Activated CD4-positive, alpha-beta memory T cell treated with anti-CD3 and anti-CD28 coated beads for 36 hours (primary cell): Measurements from ENCODE around the gene MPHOSPH10. TPM values are rescaled to one million over a fixed set of nuclear protein-coding genes. Genes with fewer than 3 reads are reported as not detected.
"Not testable (repeated sequence)": the region's sequence is repeated elsewhere in the genome, so short reads cannot be mapped to it uniquely, and the experiment has no call there.

Experiments used
- CTCF ChIA-PET: fragments of 350-600 bp; sonication (Branson Sonifier 250); formaldehyde crosslinking; loops from one replicate; lab custom pipeline; 2021; ENCODE audit warnings: antibody characterized with exemption, inconsistent platforms; lab: Charles Lee
- POLR2A ChIA-PET: fragments of 350-600 bp; sonication (Branson Sonifier 250); formaldehyde crosslinking; loops from one replicate; lab custom pipeline; 2021; ENCODE audit warnings: antibody characterized with exemption; lab: Charles Lee
- DNase-seq: peaks from one replicate; pipeline ENCODE4 v3.0.0-alpha.2; 2020
- H3K27ac Mint-ChIP-seq: one replicate; pipeline ENCODE4 v1.8.0; 2021; ENCODE audit warnings: mixed read lengths
- H3K27me3 Mint-ChIP-seq: one replicate; pipeline ENCODE4 v1.8.0; 2021; ENCODE audit warnings: mixed read lengths
- H3K36me3 Mint-ChIP-seq: one replicate; pipeline ENCODE4 v1.8.0; 2021; ENCODE audit warnings: mixed read lengths
- H3K4me1 Mint-ChIP-seq: one replicate; pipeline ENCODE4 v1.8.0; 2021; ENCODE audit warnings: low read depth, mixed read lengths
- H3K4me3 Mint-ChIP-seq: one replicate; pipeline ENCODE4 v1.8.0; 2021; ENCODE audit warnings: mild to moderate bottlenecking, mixed read lengths
- H3K9me3 Mint-ChIP-seq: one replicate; pipeline ENCODE4 v1.8.0; 2021; ENCODE audit warnings: mixed read lengths
- intact Hi-C: fragments of 100-400 bp; cut with micrococcal nuclease; formaldehyde crosslinking; loops from one replicate; pipeline ENCODE4 v1.15.1; 2023
- total RNA-seq, 2 experiments: library from RNA; stranded (reverse); gene quantifications; one replicate each; pipeline ENCODE4 v1.2.3, GENCODE V29; 2021

Gene MPHOSPH10, protein sequence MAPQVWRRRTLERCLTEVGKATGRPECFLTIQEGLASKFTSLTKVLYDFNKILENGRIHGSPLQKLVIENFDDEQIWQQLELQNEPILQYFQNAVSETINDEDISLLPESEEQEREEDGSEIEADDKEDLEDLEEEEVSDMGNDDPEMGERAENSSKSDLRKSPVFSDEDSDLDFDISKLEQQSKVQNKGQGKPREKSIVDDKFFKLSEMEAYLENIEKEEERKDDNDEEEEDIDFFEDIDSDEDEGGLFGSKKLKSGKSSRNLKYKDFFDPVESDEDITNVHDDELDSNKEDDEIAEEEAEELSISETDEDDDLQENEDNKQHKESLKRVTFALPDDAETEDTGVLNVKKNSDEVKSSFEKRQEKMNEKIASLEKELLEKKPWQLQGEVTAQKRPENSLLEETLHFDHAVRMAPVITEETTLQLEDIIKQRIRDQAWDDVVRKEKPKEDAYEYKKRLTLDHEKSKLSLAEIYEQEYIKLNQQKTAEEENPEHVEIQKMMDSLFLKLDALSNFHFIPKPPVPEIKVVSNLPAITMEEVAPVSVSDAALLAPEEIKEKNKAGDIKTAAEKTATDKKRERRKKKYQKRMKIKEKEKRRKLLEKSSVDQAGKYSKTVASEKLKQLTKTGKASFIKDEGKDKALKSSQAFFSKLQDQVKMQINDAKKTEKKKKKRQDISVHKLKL
- total RNA-seq: 10 to 100 TPM; 37.1 to 38.5 TPM

DNA sequence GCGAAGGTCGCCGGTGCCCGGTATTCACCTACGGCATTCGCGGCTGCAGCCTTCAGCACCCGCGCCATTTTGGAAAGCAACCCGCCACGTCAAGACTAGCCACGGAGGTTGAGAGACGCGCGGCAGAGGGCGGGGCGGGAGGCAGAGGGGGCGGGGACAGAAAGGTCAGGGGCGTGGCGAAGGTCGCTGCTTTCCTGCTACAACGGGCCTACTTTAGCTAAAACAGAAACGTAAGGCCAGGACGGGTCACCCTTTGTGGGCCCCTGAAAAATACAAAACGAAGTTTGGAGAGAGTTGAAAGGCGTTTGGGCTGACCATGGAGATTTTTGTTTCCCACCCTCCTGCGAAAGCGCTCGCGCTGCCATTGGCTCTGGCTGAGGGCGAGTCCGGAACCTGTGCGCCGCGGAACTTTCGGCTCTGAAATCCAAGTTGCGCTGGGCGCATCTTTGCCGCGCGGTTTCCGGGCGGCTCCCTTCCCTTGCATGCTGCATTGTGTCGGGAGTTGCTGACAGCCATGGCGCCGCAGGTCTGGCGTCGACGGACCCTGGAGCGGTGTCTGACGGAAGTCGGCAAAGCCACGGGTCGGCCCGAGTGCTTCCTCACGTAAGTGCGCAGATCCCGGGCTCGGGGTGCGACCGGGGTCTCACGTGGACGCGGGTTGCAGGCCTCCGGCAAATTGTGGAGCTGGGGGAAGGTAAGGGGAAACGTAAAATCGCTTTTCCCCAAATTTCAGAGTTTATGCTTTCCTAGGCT, at the start of gene MPHOSPH10, which contains the start of gene MCEE:
TSS of gene MPHOSPH10 (plus strand) at position 483 of the 753 bp plus-strand sequence. CDS start at position 515, 32 bp downstream.
TSS of gene MCEE (minus strand) at position 78 of the 753 bp plus-strand sequence. CDS start at position 68, 10 bp downstream.
- H3K27ac Mint-ChIP-seq: no peak within 1 kb of the TSS
- peaks cover 8% of the 10 kb centered on the region for H3K36me3 Mint-ChIP-seq
- POLR2A ChIA-PET: interaction anchor here (0.7 to 2.6 kb wide), 8 partner anchors 9 to 97 kb away, joined by 3 to 20 read pairs (median 4); partner anchors contain the start of genes NAGK and PAIP2B
- intact Hi-C loops: loop anchor here (1.0 kb wide), 3 partner anchors 30 to 97 kb away; partner anchors contain the start of genes NAGK and PAIP2B
- H3K9me3 Mint-ChIP-seq: no peaks in the 10 kb centered on the region
- CTCF ChIA-PET: interaction anchor here (0.9 to 4.1 kb wide), 6 partner anchors 14 to 146 kb away, joined by 3 to 28 read pairs (median 3); partner anchors contain the start of gene NAGK
- H3K4me1 Mint-ChIP-seq: peaks cover 11% of the 10 kb centered on the region
- H3K4me3 Mint-ChIP-seq: no peak within 1 kb of the TSS
- peak; percentile 94 for DNase-seq
- H3K27me3 Mint-ChIP-seq: no peaks in the 10 kb centered on the region

- peaks cover 10% of the 10 kb centered on the region for H3K36me3 Mint-ChIP-seq
- H3K4me1 Mint-ChIP-seq: peaks cover 17% of the 10 kb centered on the region
- ChIA-PET CTCF (interaction anchor here (1.1 to 1.5 kb wide), 2 partner anchors 12 kb away, joined by 3 to 11 read pairs; no protein-coding TSS in a partner anchor), POLR2A (interaction anchor here (1.0 to 1.4 kb wide), 2 partner anchors 10 to 11 kb away, joined by 3 to 7 read pairs; no protein-coding TSS in a partner anchor)
- H3K27me3 Mint-ChIP-seq: peaks cover 15% of the 10 kb centered on the region
- DNase-seq: peak; percentile 88
- intact Hi-C loops: loop anchor here (1.0 to 2.0 kb wide), 2 partner anchors 10 to 30 kb away; no protein-coding TSS in a partner anchor
- H3K27ac Mint-ChIP-seq: peak overlapping the region; percentile 15
- no peaks in the 10 kb centered on the region for H3K9me3 Mint-ChIP-seq
- no peak overlapping the region for H3K4me3 Mint-ChIP-seq
Observed at GRCh38 chr2:71082402-71083252, 47.8 kb upstream of the MPHOSPH10 start.

DNA sequence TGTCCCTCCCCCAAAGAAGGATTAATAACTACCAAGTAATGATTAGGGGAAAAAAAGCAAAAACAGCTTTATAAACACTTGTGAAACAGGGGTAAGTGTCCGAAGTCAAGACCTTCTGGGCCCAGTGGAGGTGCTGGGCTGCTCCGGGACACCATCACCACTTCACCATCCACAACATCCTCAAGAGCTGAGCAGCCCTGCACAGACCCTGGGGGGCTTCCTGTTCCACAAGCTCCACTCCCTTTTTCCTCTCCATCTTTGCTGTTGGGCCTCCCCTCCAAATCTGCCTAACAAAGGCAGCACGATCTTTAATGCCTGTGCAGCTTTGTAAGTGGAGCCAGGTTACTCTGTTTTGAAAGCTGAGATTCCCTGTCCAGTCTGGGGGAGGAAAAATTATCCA, 47.1 kb upstream of the MPHOSPH10 start:
- H3K27ac Mint-ChIP-seq, H3K9me3 Mint-ChIP-seq, H3K36me3 Mint-ChIP-seq, DNase-seq, H3K4me3 Mint-ChIP-seq: not testable (repeated sequence)
- intact Hi-C loops: loop anchor here (2.0 kb wide), 1 partner anchor 30 kb away; no protein-coding TSS in a partner anchor
- Mint-ChIP-seq H3K4me1 (peaks cover 17% of the 10 kb centered on the region), H3K27me3 (peaks cover 19% of the 10 kb centered on the region)
- CTCF ChIA-PET: interaction anchor here (1.1 kb wide), 1 partner anchor 13 kb away, joined by 3 read pairs; no protein-coding TSS in a partner anchor
- POLR2A ChIA-PET: interaction anchor here (1.4 kb wide), 1 partner anchor 12 kb away, joined by 7 read pairs; no protein-coding TSS in a partner anchor

- CTCF ChIA-PET: interaction anchor here (1.1 kb wide), 1 partner anchor 13 kb away, joined by 3 read pairs; no protein-coding TSS in a partner anchor
- POLR2A ChIA-PET, H3K36me3 Mint-ChIP-seq, H3K4me3 Mint-ChIP-seq, H3K27ac Mint-ChIP-seq, DNase-seq, H3K9me3 Mint-ChIP-seq: not testable (repeated sequence)
- intact Hi-C loops: loop anchor here (2.0 kb wide), 1 partner anchor 29 kb away; no protein-coding TSS in a partner anchor
- Mint-ChIP-seq H3K27me3 (peaks cover 22% of the 10 kb centered on the region), H3K4me1 (peaks cover 17% of the 10 kb centered on the region)
Observed at GRCh38 chr2:71083752-71084312, 46.6 kb upstream of the MPHOSPH10 start.

GRCh38 chr2:71085325-71086003, 45.0 kb upstream of the MPHOSPH10 start:
- H3K9me3 Mint-ChIP-seq, intact Hi-C loops, H3K36me3 Mint-ChIP-seq, H3K4me3 Mint-ChIP-seq, H3K27ac Mint-ChIP-seq, POLR2A ChIA-PET, DNase-seq: not testable (repeated sequence)
- peaks cover 17% of the 10 kb centered on the region for H3K4me1 Mint-ChIP-seq
- CTCF ChIA-PET: interaction anchor here (0.6 kb wide), 1 partner anchor 26 kb away, joined by 3 read pairs; no protein-coding TSS in a partner anchor
- peaks cover 34% of the 10 kb centered on the region for H3K27me3 Mint-ChIP-seq

DNA sequence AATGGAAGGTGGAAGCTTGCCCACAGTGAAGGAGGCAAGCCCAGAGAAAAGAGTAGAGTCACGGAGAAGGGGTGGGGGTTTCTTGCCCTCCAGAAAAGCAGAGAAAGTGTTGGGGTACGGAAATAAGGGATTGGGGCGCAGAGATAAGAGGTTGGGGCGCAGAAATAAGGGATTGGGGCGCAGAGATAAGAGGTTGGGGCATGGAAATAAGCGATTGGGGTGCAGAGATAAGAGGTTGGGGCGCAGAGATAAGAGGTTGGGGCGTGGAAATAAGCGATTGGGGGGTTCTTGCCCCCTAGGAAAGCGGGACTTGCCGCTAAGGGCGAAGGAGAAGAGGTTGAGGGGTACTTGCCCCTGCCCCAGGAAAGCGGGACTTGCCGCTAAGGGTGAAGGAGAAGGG, 41.0 kb upstream of the MPHOSPH10 start:
- H3K9me3 Mint-ChIP-seq, CTCF ChIA-PET, DNase-seq, H3K4me1 Mint-ChIP-seq, H3K27ac Mint-ChIP-seq, POLR2A ChIA-PET, H3K36me3 Mint-ChIP-seq, intact Hi-C loops, H3K4me3 Mint-ChIP-seq: not testable (repeated sequence)
- H3K27me3 Mint-ChIP-seq: peaks cover 35% of the 10 kb centered on the region

DNA sequence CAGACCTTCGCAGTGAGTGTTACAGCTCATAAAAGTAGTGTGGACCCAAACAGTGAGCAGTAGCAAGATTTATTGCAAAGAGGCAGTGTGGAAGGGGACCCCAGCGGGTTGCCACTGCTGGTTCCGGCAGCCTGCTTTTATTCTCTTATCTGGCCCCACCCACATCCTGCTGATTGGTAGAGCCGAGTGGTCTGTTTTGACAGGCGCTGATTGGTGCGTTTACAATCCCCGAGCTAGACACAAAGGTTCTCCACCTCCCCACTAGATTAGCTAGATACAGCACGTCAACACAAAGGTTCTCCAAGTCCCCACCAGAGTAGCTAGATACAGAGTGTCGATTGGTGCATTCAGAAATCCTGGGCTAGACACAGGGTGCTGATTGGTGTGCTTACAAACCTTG, 38.6 kb upstream of the MPHOSPH10 start:
- H3K27ac Mint-ChIP-seq, H3K36me3 Mint-ChIP-seq, intact Hi-C loops, H3K9me3 Mint-ChIP-seq, H3K4me3 Mint-ChIP-seq, POLR2A ChIA-PET, DNase-seq, H3K4me1 Mint-ChIP-seq: not testable (repeated sequence)
- peaks cover 28% of the 10 kb centered on the region for H3K27me3 Mint-ChIP-seq
- CTCF ChIA-PET: interaction anchor here (2.0 kb wide), 2 partner anchors 9 to 91 kb away, joined by 7 to 9 read pairs; no protein-coding TSS in a partner anchor

DNA sequence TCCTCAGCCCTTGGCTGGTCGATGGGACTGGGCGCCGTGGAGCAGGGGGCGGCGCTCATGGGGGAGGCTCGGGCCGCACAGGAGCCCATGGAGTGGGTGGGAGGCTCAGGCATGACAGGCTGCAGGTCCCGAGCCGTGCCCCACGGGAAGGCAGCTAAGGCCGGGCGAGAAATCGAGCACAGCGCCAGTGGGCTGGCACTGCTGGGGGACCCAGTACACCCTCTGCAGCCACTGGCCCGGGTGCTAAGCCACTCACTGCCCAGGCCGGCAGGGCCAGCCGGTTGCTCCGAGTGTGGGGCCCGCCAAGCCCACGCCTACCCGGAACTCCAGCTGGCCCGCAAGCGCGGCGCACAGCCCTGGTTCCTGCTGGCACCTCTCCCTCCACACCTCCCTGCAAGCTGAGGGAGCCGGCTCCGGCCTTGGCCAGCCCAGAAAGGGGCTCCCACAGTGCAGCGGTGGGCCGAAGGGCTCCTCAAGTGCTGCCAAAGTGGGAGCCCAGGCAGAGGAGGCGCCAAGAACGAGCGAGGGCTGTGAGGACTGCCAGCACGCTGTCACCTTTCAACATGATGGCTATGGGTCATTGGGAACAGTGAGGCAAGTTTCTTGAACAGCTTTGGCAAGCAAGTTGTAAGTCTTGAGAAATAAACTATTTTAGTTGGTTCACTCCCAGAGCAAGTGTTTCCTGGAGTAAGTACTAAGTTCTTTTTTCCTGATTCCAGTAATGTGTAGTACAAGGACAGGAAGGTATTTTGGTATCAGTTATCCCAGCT, 37.8 kb upstream of the MPHOSPH10 start:
- POLR2A ChIA-PET, H3K9me3 Mint-ChIP-seq, H3K36me3 Mint-ChIP-seq, H3K4me1 Mint-ChIP-seq, H3K27ac Mint-ChIP-seq, DNase-seq, intact Hi-C loops, H3K4me3 Mint-ChIP-seq: not testable (repeated sequence)
- H3K27me3 Mint-ChIP-seq: peaks cover 22% of the 10 kb centered on the region
- CTCF ChIA-PET: interaction anchor here (2.0 kb wide), 2 partner anchors 8 to 91 kb away, joined by 7 to 9 read pairs; no protein-coding TSS in a partner anchor

DNA sequence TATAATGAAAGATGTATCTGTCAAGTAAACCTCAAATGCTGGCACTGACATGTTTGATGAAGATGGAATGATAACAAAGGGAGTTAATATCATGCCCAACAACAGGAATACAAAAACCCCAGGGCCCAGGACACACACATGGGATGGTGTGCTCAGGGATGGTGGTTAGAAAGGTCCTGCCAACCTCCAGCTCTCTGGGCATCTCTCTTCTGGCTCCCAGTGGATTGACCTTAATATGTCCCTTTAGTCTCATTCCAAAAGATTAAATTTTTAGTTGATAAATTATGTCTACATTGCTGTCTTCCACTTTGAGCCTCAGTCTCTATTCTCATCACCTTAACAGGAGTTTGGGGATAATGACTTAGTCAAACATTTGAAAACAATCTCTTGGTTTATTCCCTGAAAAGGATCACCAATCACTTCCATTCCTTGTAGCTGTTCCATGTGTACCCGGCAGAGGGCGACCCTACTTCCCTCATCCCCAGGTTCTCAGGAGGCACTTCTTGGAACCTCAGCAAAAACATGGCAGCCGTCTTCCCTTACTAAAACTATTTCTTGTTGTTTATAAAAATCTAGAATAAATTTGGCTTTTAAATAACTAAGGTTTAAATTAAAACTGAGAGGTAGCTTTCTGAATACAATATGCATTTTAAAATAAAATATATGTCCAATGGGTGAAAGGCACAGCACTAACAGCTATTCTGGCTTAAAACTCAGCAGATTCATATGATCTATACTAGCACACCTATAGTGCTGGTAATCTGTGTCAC, 30.1 kb upstream of the MPHOSPH10 start:
- no peaks in the 10 kb centered on the region for H3K4me1 Mint-ChIP-seq
- POLR2A ChIA-PET: interaction anchor here (0.9 kb wide), 1 partner anchor 31 kb away, joined by 3 read pairs; no protein-coding TSS in a partner anchor
- CTCF ChIA-PET: interaction anchor here (0.5 to 3.2 kb wide), 26 partner anchors 9 to 409 kb away, joined by 3 to 28 read pairs (median 5); partner anchors contain the start of genes MCEE, MPHOSPH10, NAGK and ZNF638
- intact Hi-C loops: loop anchor here (1.0 kb wide), 1 partner anchor 30 kb away; the partner anchor contains the start of genes MCEE and MPHOSPH10
- no peaks in the 10 kb centered on the region for H3K27me3 Mint-ChIP-seq
- H3K27ac Mint-ChIP-seq: no peak overlapping the region
- H3K9me3 Mint-ChIP-seq: peaks cover under 1% of the 10 kb centered on the region
- H3K36me3 Mint-ChIP-seq: no peaks in the 10 kb centered on the region
- no peak overlapping the region for H3K4me3 Mint-ChIP-seq
- peak; percentile 69 for DNase-seq
